Neural cell (in vitro differentiated cells): Measurements from ENCODE around the gene RRH. TPM values are rescaled to one million over a fixed set of nuclear protein-coding genes. Genes with fewer than 3 reads are reported as not detected.

ENCODE experiments used
- H2AFZ ChIP-seq: fragments of 200-600, 300-800 bp; sonication (generic), shearing (Covaris generic); 2 replicates; pipeline ENCODE4 v1.6.0; 2014; ENCODE audit warnings: low read depth, mild to moderate bottlenecking, antibody characterized with exemption, low read length, moderate library complexity
- H3F3A ChIP-seq: fragments of 200-600 bp; shearing (Covaris generic); 2 replicates; pipeline ENCODE4 v1.6.1; 2016; ENCODE audit warnings: mild to moderate bottlenecking, moderate library complexity, mixed read lengths, antibody characterized with exemption, low read length; ENCODE audit not compliant: insufficient read depth, poor library complexity, severe bottlenecking
- H3K27ac ChIP-seq: fragments of 200-600, 300-800 bp; sonication (generic), shearing (Covaris generic); 2 replicates; pipeline ENCODE4 v1.5.1; 2014; ENCODE audit warnings: mild to moderate bottlenecking, low read length, moderate library complexity
- H3K27me3 ChIP-seq: fragments of 300-800, 200-600 bp; sonication (generic), shearing (Covaris generic); 2 replicates; pipeline ENCODE4 v1.6.0; 2014; ENCODE audit warnings: mild to moderate bottlenecking, low read depth, low read length, moderate library complexity; ENCODE audit not compliant: insufficient read depth
- H3K36me3 ChIP-seq: fragments of 300-800, 200-600 bp; sonication (generic), shearing (Covaris generic); 2 replicates; pipeline ENCODE4 v1.5.1; 2014; ENCODE audit warnings: mild to moderate bottlenecking, antibody characterized with exemption, low read length, moderate library complexity; ENCODE audit not compliant: insufficient read depth
- H3K4me2 ChIP-seq: fragments of 300-800, 200-600 bp; sonication (generic), shearing (Covaris generic); 2 replicates; pipeline ENCODE4 v1.6.0; 2014; ENCODE audit warnings: mild to moderate bottlenecking, low read length
- H3K4me3 ChIP-seq: fragments of 300-800, 200-600 bp; sonication (generic), shearing (Covaris generic); 2 replicates; pipeline ENCODE4 v1.5.1; 2014; ENCODE audit warnings: mild to moderate bottlenecking, low read length, moderate library complexity
- H3K79me2 ChIP-seq: fragments of 200-600 bp; shearing (Covaris generic); replicated peaks from 2 replicates; pipeline ENCODE4 v1.6.0; 2014; ENCODE audit warnings: mild to moderate bottlenecking, low read length, moderate library complexity; ENCODE audit not compliant: insufficient read depth
- H3K9ac ChIP-seq: fragments of 300-800, 200-600 bp; sonication (generic), shearing (Covaris generic); 2 replicates; pipeline ENCODE4 v1.6.1; 2016; ENCODE audit warnings: mild to moderate bottlenecking, low read length, mixed read lengths
- H3K9me2 ChIP-seq: fragments of 200-600 bp; shearing (Covaris generic); 2 replicates; pipeline ENCODE4 v1.6.1; 2016; ENCODE audit warnings: mild to moderate bottlenecking, low read length, mixed read lengths; ENCODE audit not compliant: insufficient read depth
- H3K9me3 ChIP-seq: fragments of 200-600, 300-800 bp; sonication (generic), shearing (Covaris generic); 2 replicates; pipeline ENCODE4 v1.6.1; 2016; ENCODE audit warnings: mild to moderate bottlenecking, mixed run types, low read length, moderate library complexity, mixed read lengths
- H4K20me1 ChIP-seq: fragments of 200-600 bp; shearing (Covaris generic); 2 replicates; pipeline ENCODE4 v1.6.1; 2016; ENCODE audit warnings: mild to moderate bottlenecking, mixed run types; ENCODE audit not compliant: insufficient read depth
- CTCF ChIP-seq: fragments of 450-650 bp; IDR thresholded peaks from 2 replicates; pipeline ENCODE4 v1.5.1; 2014; ENCODE audit warnings: antibody characterized with exemption, mild to moderate bottlenecking, moderate library complexity; ENCODE audit not compliant: poor library complexity, severe bottlenecking
- EP300 ChIP-seq: fragments of 450-650 bp; conservative IDR thresholded peaks from 2 replicates; pipeline ENCODE4 v1.6.1; 2014; ENCODE audit warnings: antibody characterized with exemption, mild to moderate bottlenecking, moderate library complexity; ENCODE audit not compliant: poor library complexity, severe bottlenecking
- EZH2 ChIP-seq: fragments of 200-600, 300-800 bp; shearing (Covaris generic), sonication (generic); IDR thresholded peaks from 2 replicates; pipeline ENCODE4 v1.6.1; 2014; ENCODE audit warnings: antibody characterized with exemption, low read length, borderline replicate concordance, mild to moderate bottlenecking; ENCODE audit not compliant: insufficient read depth, poor library complexity, severe bottlenecking
- MXI1 ChIP-seq: fragments of 450-650 bp; conservative IDR thresholded peaks from 2 replicates; pipeline ENCODE4 v1.6.1; 2014; ENCODE audit warnings: antibody characterized with exemption, mild to moderate bottlenecking; ENCODE audit not compliant: poor library complexity, severe bottlenecking
- POLR2AphosphoS5 ChIP-seq: IDR thresholded peaks from 2 replicates; pipeline ENCODE4 v1.6.1; 2012
- RAD21 ChIP-seq: fragments of 450-650 bp; conservative IDR thresholded peaks from 2 replicates; pipeline ENCODE4 v1.6.1; 2014; ENCODE audit warnings: antibody characterized with exemption, mild to moderate bottlenecking, moderate library complexity
- REST ChIP-seq: IDR thresholded peaks from 2 replicates; pipeline ENCODE4 v1.6.1; 2012; ENCODE audit warnings: borderline replicate concordance
- SMC3 ChIP-seq: fragments of 450-650 bp; conservative IDR thresholded peaks from 2 replicates; pipeline ENCODE4 v1.6.1; 2014; ENCODE audit warnings: antibody characterized with exemption, mild to moderate bottlenecking, moderate library complexity; ENCODE audit not compliant: poor library complexity
- TAF1 ChIP-seq: IDR thresholded peaks from 2 replicates; pipeline ENCODE4 v1.6.1; 2012; ENCODE audit warnings: low read depth
- polyA plus RNA-seq: library from polyadenylated mRNA; depleted of rRNA; stranded (reverse); fragments of >200 nt; gene quantifications from 2 replicates; pipeline ENCODE4 v1.2.3, GENCODE V29; 2014

The RRH gene
- polyA plus RNA-seq, 1 donor from 2014 or later = 1.2 TPM

DNA sequence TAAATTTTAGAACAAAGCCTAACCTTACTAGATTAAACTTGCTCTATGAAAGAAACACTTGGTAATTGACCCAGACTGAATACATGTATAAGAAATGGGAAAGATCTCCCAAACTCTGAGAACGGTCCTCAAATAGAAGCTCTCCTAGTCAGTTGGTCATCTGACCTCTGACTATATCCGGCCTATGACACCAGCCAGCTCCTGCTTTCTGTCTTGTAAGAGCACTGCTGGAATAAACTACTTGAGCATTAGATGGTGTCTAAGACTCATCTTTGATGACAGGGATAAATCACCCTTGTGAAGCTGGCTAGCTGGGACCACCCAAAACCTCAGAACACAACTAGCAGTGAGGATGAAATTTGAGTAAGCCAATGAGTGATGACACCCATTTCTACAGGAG, 44.3 kb downstream of the RRH start:
- Histone ChIP-seq H3K4me3 (no peak overlapping the region), H3K79me2 (no peaks in the 10 kb centered on the region), H3K36me3 (no peaks in the 10 kb centered on the region), H3F3A (no peaks in the 10 kb centered on the region), H3K27ac (no peak overlapping the region), H2AFZ (no peak overlapping the region), H4K20me1 (no peaks in the 10 kb centered on the region), H3K9ac (no peak overlapping the region), H3K9me2 (no peaks in the 10 kb centered on the region), H3K4me2 (no peak overlapping the region), H3K27me3 (no peaks in the 10 kb centered on the region), H3K9me3 (no peaks in the 10 kb centered on the region)
- TF ChIP-seq SMC3 (no peak), MXI1 (no peak), TAF1 (no peak), EP300 (no peak), REST (no peak), CTCF (no peak), POLR2AphosphoS5 (no peak), RAD21 (no peak), EZH2 (no peak)

DNA sequence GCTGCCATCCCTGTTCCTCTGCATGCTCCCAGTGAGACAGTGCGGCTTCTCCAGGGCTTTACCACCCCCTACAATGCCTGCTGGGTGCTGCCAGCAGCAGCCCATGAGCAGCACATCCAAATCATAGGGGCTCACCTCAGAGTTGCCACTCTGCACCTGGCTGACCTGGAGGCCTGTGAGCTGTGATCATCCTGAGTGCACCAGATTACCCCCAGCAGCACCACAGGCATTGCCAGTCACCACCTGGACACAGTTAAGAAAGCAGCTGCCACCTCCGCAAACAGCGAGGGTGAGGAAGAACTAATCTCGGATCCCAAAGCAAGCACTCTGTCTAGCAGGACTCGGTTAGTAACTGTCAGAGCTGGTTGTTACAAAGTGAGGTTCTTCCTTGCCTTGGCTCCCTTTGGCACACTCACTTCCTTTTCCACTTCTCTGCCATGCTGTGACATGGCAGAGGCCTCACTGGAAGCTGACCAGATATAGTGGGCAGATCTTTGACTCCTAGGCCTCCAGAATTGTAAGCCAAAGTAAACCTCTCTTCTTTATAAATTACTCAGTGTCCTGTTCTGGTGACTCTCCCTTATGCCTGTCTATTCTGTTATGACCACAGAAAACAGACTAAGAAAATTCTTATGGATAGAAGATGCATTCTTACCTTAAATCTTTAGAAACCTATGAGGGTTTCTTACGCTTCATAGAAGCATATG, 45.3 kb downstream of the RRH start:
- no peak overlapping the region for H3K9ac ChIP-seq

More for the DNA sequence above, 45.3 kb downstream of the RRH start:
- H3K36me3 ChIP-seq = no peaks in the 10 kb centered on the region
- H3K4me2 ChIP-seq = no peak overlapping the region
- no peaks in the 10 kb centered on the region for H3K9me2 ChIP-seq
- H3K27me3 ChIP-seq = no peaks in the 10 kb centered on the region
- no peaks in the 10 kb centered on the region for H3K79me2 ChIP-seq
- H2AFZ ChIP-seq = no peak overlapping the region
- no peak for TF ChIP-seq MXI1
- no peak for TF ChIP-seq TAF1
- TF ChIP-seq POLR2AphosphoS5 = no peak
- TF ChIP-seq EZH2 = no peak
- no peak for TF ChIP-seq EP300
- TF ChIP-seq REST = no peak
- TF ChIP-seq SMC3 = no peak
- no peak for TF ChIP-seq CTCF
- TF ChIP-seq RAD21 = no peak
- no peak overlapping the region for H3K27ac ChIP-seq
- no peak overlapping the region for H3K4me3 ChIP-seq
- H3F3A ChIP-seq = no peaks in the 10 kb centered on the region
- H3K9me3 ChIP-seq = no peaks in the 10 kb centered on the region
- H4K20me1 ChIP-seq = no peaks in the 10 kb centered on the region
